GM18870 (cell line): ENCODE measurements around the gene NXNL1.

ENCODE experiments used
- ATAC-seq: cut with Tn5 transposase; IDR thresholded peaks from one replicate; pipeline ENCODE4 v1.9.1; 2021; ENCODE audit warnings: moderate library complexity; ENCODE audit not compliant: unreplicated experiment

The NXNL1 gene

GRCh38 chr19:17458970-17459369, 1.8 kb downstream of the NXNL1 start:
- ATAC-seq = no peak

GRCh38 chr19:17457616-17458015, 3.1 kb downstream of the NXNL1 start:
- ATAC-seq = no peak

- ATAC-seq = no peak
These were observed 4.6 kb downstream of the NXNL1 start for GRCh38 chr19:17456127-17456526.

- ATAC-seq = no peak
These were observed 5.2 kb downstream of the NXNL1 start for GRCh38 chr19:17455308-17456123.

- ATAC-seq = no peak
These were observed 6.1 kb downstream of the NXNL1 start for GRCh38 chr19:17454576-17455071.

GRCh38 chr19:17451820-17452219, 8.9 kb downstream of the NXNL1 start:
- ATAC-seq = no peak

GRCh38 chr19:17450264-17451075, 10.3 kb downstream of the NXNL1 start:
- no peak for ATAC-seq

- no peak for ATAC-seq
These were observed 12.4 kb downstream of the NXNL1 start, which contains the start of gene TMEM221 for GRCh38 chr19:17448131-17448967. TMEM221 (minus strand) TSS chr19:17448668; CDS start chr19:17448462, 206 bp downstream.

- no peak for ATAC-seq
These were observed 13.0 kb downstream of the NXNL1 start for GRCh38 chr19:17447704-17448130.

GRCh38 chr19:17445526-17446165, 15.1 kb downstream of the NXNL1 start:
- no peak for ATAC-seq

GRCh38 chr19:17441241-17442021, 19.3 kb downstream of the NXNL1 start:
- ATAC-seq = no peak

- ATAC-seq = no peak
These were observed 23.9 kb downstream of the NXNL1 start for GRCh38 chr19:17436874-17437267.

- no peak for ATAC-seq
These were observed 24.4 kb downstream of the NXNL1 start for GRCh38 chr19:17436094-17436873.

GRCh38 chr19:17435218-17435617, 25.5 kb downstream of the NXNL1 start:
- no peak for ATAC-seq

- ATAC-seq = no peak
These were observed 29.3 kb downstream of the NXNL1 start for GRCh38 chr19:17431417-17431816.

GRCh38 chr19:17429641-17430113, 31.0 kb downstream of the NXNL1 start:
- no peak for ATAC-seq

- no peak for ATAC-seq
These were observed 35.9 kb downstream of the NXNL1 start for GRCh38 chr19:17424743-17425365.
